Left lung (tissue), 10 donors: ENCODE data around the gene MREG. TPM values are rescaled to one million over a fixed set of nuclear protein-coding genes. Genes with fewer than 3 reads are reported as not detected.
"Not testable (repeated sequence)": the region's sequence is repeated elsewhere in the genome, so short reads cannot be mapped to it uniquely, and the experiment has no call there.

Source experiments
- ATAC-seq: fragments of 200-7000 bp; cut with Tn5 transposase; one replicate; pipeline ENCODE4 v1.9.1; 2020; ENCODE audit warnings: moderate library complexity
- DNase-seq, 4 donors: peaks; one replicate each; pipeline ENCODE4 v3.0.0-alpha.2; 2013 to 2020
- H3K27ac ChIP-seq, 2 donors: fragments of 200-600 bp; sonication (generic) in 1 of 2; one replicate each; pipeline versions ENCODE4 v1.5.0 to v1.8.0; 2020 to 2021
- H3K27me3 ChIP-seq, 2 donors: fragments of 200-600 bp; sonication (generic) in 1 of 2; one replicate each; pipeline versions ENCODE4 v1.5.0 to v1.8.0; 2020 to 2021
- H3K36me3 ChIP-seq, 2 donors: fragments of 200-600 bp; sonication (generic) in 1 of 2; one replicate each; pipeline versions ENCODE4 v1.5.0 to v1.8.0; 2020 to 2021
- H3K4me1 ChIP-seq, 2 donors: fragments of 200-600 bp; one replicate each; pipeline ENCODE4 v1.8.0; 2021
- H3K4me3 ChIP-seq, 2 donors: fragments of 200-600 bp; sonication (generic) in 1 of 2; one replicate each; pipeline versions ENCODE4 v1.5.0 to v1.8.0; 2020 to 2021; ENCODE audit warnings: mild to moderate bottlenecking in 1 of 2
- H3K9me3 ChIP-seq, 2 donors: fragments of 200-600 bp; sonication (generic) in 1 of 2; one replicate each; pipeline versions ENCODE4 v1.5.0 to v1.8.0; 2020 to 2021
- CTCF ChIP-seq, 2 donors: fragments of 200-600 bp; sonication (generic) in 1 of 2; IDR thresholded peaks; one replicate each; pipeline versions ENCODE4 v1.5.0 to v1.8.0; 2021; ENCODE audit warnings: antibody characterized with exemption in 2 of 2
- intact Hi-C, 2 donors: fragments of 100-400 bp; cut with DNase I; formaldehyde crosslinking; loops; one replicate each; pipeline versions ENCODE4 v1.11.2 to v1.14.2; 2022
- polyA plus RNA-seq, 6 donors: library from polyadenylated mRNA; unstranded; fragments of 120-200 nt; gene quantifications; one replicate each; pipeline ENCODE4 v1.2.1, GENCODE V29; 2013; ENCODE audit not compliant: insufficient read length in 6 of 6
- total RNA-seq, 2 donors: library from RNA; stranded (reverse); fragmentation: NEBNext Ultra II Directional; extraction: Animal tissue kit (Norgen Biotek cat#: 25700); gene quantifications; one replicate each; pipeline ENCODE4 v1.2.1, GENCODE V29; 2021
- donor health status: DM: no; HTN: yes; CAD: no.
- donor health status: DM: no; HTN: no; CAD: no.

Gene MREG
- total and polyA plus RNA-seq, 8 donors, result 12.0 to 17.1 (median 15.0) TPM

- Histone ChIP-seq H3K4me3 (no peak overlapping the region), H3K27ac (no peak overlapping the region), H3K36me3 (no peaks in the 10 kb centered on the region), H3K27me3 (no peaks in the 10 kb centered on the region), H3K9me3 (no peaks in the 10 kb centered on the region), H3K4me1 (no peaks in the 10 kb centered on the region)
- no peak for DNase-seq
- intact Hi-C loops, result no loop called here
- TF ChIP-seq CTCF (IDR thresholded peaks at IDR 0.05), result no peak
- ATAC-seq, result no peak
These were observed 47.1 kb downstream of the MREG start for GRCh38 chr2:215966274-215966673.

GRCh38 chr2:215965532-215966165, 47.7 kb downstream of the MREG start:
- Histone ChIP-seq H3K27me3 (no peaks in the 10 kb centered on the region), H3K4me1 (no peaks in the 10 kb centered on the region), H3K4me3 (no peak overlapping the region), H3K36me3 (no peaks in the 10 kb centered on the region), H3K27ac (no peak overlapping the region), H3K9me3 (no peaks in the 10 kb centered on the region)
- no peak for TF ChIP-seq CTCF (IDR thresholded peaks at IDR 0.05)
- DNase-seq (no peak), ATAC-seq (no peak)
- intact Hi-C loops, result no loop called here

DNA sequence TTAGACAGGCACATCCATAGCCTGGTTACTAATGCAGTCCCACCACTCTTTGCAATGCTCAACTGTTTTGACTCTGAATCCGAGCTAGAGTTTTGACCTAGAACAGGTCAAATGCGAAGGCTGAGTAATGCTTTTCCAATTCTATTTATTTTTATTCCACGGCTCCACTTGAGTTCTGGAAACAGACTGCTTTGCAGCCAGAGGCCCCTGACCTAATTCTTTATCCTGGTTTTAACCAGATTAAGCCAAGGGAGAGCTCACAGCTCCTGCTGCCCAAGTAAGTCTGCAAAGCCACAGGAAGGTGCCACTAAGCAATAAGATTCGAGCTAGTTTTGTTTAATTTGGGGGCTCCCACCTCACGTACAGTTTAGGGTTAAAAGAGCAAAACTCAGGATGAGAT, 51.4 kb downstream of the MREG start:
- Histone ChIP-seq H3K4me3 (no peak overlapping the region), H3K27me3 (no peaks in the 10 kb centered on the region), H3K36me3 (no peaks in the 10 kb centered on the region), H3K9me3 (no peaks in the 10 kb centered on the region), H3K4me1 (no peaks in the 10 kb centered on the region), H3K27ac (no peak overlapping the region)
- DNase-seq (no peak), ATAC-seq (peak; percentile 64)
- intact Hi-C loops, result no loop called here
- no peak for TF ChIP-seq CTCF (IDR thresholded peaks at IDR 0.05)

- no peak for DNase-seq
- H3K36me3 ChIP-seq, result no peaks in the 10 kb centered on the region
- no peak for TF ChIP-seq CTCF (IDR thresholded peaks at IDR 0.05)
- H3K4me1 ChIP-seq, result no peaks in the 10 kb centered on the region
- H3K27me3 ChIP-seq, result no peaks in the 10 kb centered on the region
- ATAC-seq, result no peak
- H3K4me3 ChIP-seq, result no peak overlapping the region
- H3K27ac ChIP-seq, result no peak overlapping the region
- intact Hi-C loops, result no loop called here
- H3K9me3 ChIP-seq, result no peaks in the 10 kb centered on the region
These were observed 55.1 kb downstream of the MREG start for GRCh38 chr2:215958257-215958656.

GRCh38 chr2:215957354-215958122, 55.8 kb downstream of the MREG start:
- ATAC-seq (peak; percentile 79), DNase-seq (peak in 1 of 4 donors; percentile 42)
- H3K36me3 ChIP-seq, H3K27me3 ChIP-seq, H3K9me3 ChIP-seq, H3K4me3 ChIP-seq, H3K4me1 ChIP-seq, intact Hi-C loops, H3K27ac ChIP-seq: not testable (repeated sequence)
